Thyroid gland (tissue), 4 donors: Measurements from ENCODE around the gene AHI1. TPM values are rescaled to one million over a fixed set of nuclear protein-coding genes. Genes with fewer than 3 reads are reported as not detected.

Experiments
- DNase-seq, 2 donors: peaks; one replicate each; pipeline ENCODE4 v3.0.0-alpha.2; 2019
- H3K27ac ChIP-seq, 3 donors: fragments of 200-600 bp; sonication (generic); 1 replicate in 2 of 3; 2 replicates in 1 of 3; pipeline ENCODE4 v1.5.1; 2016 to 2019; ENCODE audit warnings: mild to moderate bottlenecking in 1 of 3, moderate library complexity in 1 of 3
- H3K27me3 ChIP-seq: fragments of 200-600 bp; sonication (generic); one replicate; pipeline ENCODE4 v1.5.1; 2019
- H3K36me3 ChIP-seq, 2 donors: fragments of 200-600 bp; sonication (generic); one replicate each; pipeline ENCODE4 v1.5.1; 2016 to 2019
- H3K4me1 ChIP-seq, 2 donors: fragments of 200-600 bp; sonication (generic); one replicate each; pipeline ENCODE4 v1.5.1; 2017 to 2019
- H3K4me3 ChIP-seq, 3 donors: fragments of 200-600 bp; sonication (generic); replicated peaks in 1 of 3; 1 replicate in 2 of 3; 2 replicates in 1 of 3; pipeline ENCODE4 v1.5.1; 2016; ENCODE audit warnings: mild to moderate bottlenecking in 1 of 3
- H3K9me3 ChIP-seq: fragments of 200-600 bp; sonication (generic); one replicate; pipeline ENCODE4 v1.5.1; 2017
- CTCF ChIP-seq, 6 experiments: fragments of 200-600 bp in 3 of 6; fragments of 450-650 bp in 3 of 6; sonication (generic) in 3 of 6; IDR thresholded peaks; one replicate each; pipeline ENCODE4 v1.5.1; 2016 to 2019; ENCODE audit warnings: antibody characterized with exemption in 6 of 6, mild to moderate bottlenecking in 2 of 6, inconsistent platforms in 1 of 6, moderate library complexity in 1 of 6
- POLR2A ChIP-seq, 2 donors: fragments of 450-650 bp; IDR thresholded peaks; one replicate each; pipeline ENCODE4 v1.6.1; 2017; ENCODE audit warnings: antibody characterized with exemption in 2 of 2, mild to moderate bottlenecking in 2 of 2, moderate library complexity in 1 of 2
- WGBS, 2 donors: methylation state at CpG; one replicate each; pipeline ENCODE4 v1.1.5; 2017; 5-methylcytosine and 5-hydroxymethylcytosine counted together
- intact Hi-C: fragments of 100-400 bp; cut with DNase I; formaldehyde crosslinking; loops from one replicate; pipeline ENCODE4 v1.15.1; 2023
- total RNA-seq, 4 donors: library from RNA; depleted of rRNA; stranded (reverse); fragments of >200 nt; gene quantifications; one replicate each; pipeline ENCODE4 v1.2.3, GENCODE V29; 2016

AHI1 gene
- total RNA-seq, 4 donors from 2014 or later = 25.5 to 53.3 (median 42.1) TPM

DNA sequence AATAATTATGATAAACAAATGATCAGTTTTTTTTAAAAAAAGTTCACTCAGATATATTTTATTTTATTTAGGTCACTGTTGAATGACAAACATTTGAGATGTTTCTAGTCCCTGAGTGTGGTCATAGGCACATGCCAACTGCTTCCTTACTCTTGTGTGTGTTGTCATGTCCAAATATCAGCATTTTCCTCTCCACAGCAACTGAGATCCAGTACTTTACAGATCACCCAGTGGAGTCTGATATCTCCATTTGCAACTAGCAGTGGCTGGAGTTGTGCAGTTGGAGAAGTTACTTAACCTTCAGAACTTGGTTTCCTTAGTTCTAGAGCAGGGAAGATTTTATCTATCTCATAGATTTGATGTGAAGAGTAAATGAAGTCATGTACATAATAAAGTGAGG is 215.1 kb downstream of the AHI1 start:
- H3K27ac ChIP-seq = no peak overlapping the region
- no peak for TF ChIP-seq POLR2A (IDR thresholded peaks at IDR 0.05)
- no peak for TF ChIP-seq CTCF (IDR thresholded peaks at IDR 0.05)
- H3K4me1 ChIP-seq = no peaks in the 10 kb centered on the region
- no peak for DNase-seq
- intact Hi-C loops = no loop called here
- no peak overlapping the region for H3K4me3 ChIP-seq
- no peaks in the 10 kb centered on the region for H3K9me3 ChIP-seq
- peaks cover 0 to under 1% of the 10 kb centered on the region in 2 donors for H3K36me3 ChIP-seq
- H3K27me3 ChIP-seq = no peaks in the 10 kb centered on the region

GRCh38 chr6:135281964-135282363 is 215.6 kb downstream of the AHI1 start:
- no peak overlapping the region for H3K4me3 ChIP-seq
- 82 to 84% methylated on average over 4 of the region's 4 CpGs for WGBS, 2 donors
- TF ChIP-seq POLR2A (IDR thresholded peaks at IDR 0.05) = no peak
- no peak for TF ChIP-seq CTCF (IDR thresholded peaks at IDR 0.05)
- H3K9me3 ChIP-seq = no peaks in the 10 kb centered on the region
- DNase-seq = no peak
- no peaks in the 10 kb centered on the region for H3K36me3 ChIP-seq
- intact Hi-C loops = no loop called here
- H3K27me3 ChIP-seq = no peaks in the 10 kb centered on the region
- H3K27ac ChIP-seq = no peak overlapping the region
- H3K4me1 ChIP-seq = no peaks in the 10 kb centered on the region

DNA sequence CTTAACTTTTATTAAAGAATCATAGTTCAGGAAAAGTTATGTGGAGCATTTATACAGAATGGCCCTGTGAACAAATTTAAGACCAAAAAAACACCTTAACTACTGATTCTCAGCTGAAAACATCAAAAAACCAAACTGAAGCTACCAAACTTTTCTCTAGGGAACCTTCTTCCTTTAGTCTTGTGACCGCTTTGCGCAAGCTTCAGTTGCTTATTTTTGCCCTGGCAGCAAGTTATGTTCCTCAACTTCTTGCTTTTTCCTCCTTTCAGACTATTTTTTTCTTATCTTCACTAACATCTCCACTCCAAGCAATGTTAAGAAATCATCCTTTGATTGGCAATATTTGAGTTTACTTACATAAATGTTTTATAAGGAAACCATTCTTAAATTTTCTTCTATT is 216.3 kb downstream of the AHI1 start:
- 83 to 91% methylated on average over 2 of the region's 2 CpGs for WGBS, 2 donors
- intact Hi-C loops = no loop called here
- no peak for TF ChIP-seq CTCF (IDR thresholded peaks at IDR 0.05)
- TF ChIP-seq POLR2A (IDR thresholded peaks at IDR 0.05) = no peak

DNA sequence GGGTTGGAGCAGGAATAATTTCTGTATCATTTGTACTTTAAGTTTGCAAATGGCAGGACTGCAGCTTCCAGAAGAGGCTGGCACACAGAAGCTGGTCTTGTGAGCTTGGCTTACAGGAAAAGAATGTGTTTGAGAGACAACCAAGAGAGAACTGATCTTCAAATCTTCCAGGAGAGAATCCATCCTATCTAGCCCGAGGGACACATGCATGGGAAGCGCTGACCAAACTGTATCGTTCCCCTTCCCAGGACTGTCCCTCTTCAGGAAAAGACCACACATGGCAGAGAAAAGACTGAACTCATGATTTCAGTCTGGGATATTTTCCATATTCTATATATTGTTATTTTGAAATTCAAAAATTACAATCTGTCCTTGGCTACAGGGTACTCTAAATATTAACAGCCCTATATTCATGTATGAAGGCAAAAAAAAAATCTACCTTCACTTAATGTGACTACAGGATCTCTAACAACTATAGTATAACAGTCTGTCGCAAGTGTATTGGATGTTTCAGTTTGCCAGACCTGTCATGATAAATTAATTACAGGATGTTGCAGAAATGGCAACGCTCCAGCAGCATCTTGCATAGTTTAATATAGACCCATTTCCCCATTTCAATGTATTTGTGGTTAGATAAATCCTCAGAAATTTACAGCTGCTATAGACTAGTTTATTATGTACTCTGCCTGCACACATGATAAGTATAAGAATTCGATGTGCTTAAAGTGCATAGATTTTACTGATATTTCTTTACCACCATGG is 217.0 kb downstream of the AHI1 start:
- Histone ChIP-seq H3K27ac (no peak overlapping the region), H3K4me1 (no peaks in the 10 kb centered on the region), H3K36me3 (no peaks in the 10 kb centered on the region), H3K9me3 (no peaks in the 10 kb centered on the region), H3K27me3 (no peaks in the 10 kb centered on the region), H3K4me3 (no peak overlapping the region)
- intact Hi-C loops = no loop called here
- 52 to 71% methylated on average over 6 of the region's 6 CpGs for WGBS, 2 donors
- DNase-seq = no peak
- TF ChIP-seq CTCF (IDR thresholded peaks at IDR 0.05) = no peak
- TF ChIP-seq POLR2A (IDR thresholded peaks at IDR 0.05) = no peak

More for the DNA sequence above, 216.3 kb downstream of the AHI1 start:
- Histone ChIP-seq H3K27me3 (no peaks in the 10 kb centered on the region), H3K4me1 (no peaks in the 10 kb centered on the region), H3K9me3 (no peaks in the 10 kb centered on the region), H3K27ac (no peak overlapping the region), H3K36me3 (no peaks in the 10 kb centered on the region), H3K4me3 (no peak overlapping the region)
- DNase-seq = no peak

DNA sequence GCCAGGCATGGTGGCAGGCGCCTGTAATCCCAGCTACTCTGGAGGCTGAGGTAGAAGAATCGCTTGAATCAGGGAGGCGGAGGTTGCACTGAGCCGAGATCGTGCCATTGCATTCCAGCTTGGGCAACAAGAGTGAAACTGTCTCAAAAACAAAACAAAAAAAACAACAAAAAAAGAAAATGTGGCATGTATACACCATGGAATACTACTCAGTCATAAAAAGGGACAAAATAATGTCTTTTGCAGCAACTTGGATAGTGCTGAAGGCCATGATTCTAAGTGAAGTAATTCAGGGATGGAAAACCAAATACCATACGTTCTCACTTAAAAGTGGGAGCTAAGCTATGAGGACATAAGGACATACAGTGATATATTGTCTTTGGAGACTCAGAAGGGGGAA is 220.1 kb downstream of the AHI1 start:
- intact Hi-C loops = no loop called here
- 95% methylated on average over 6 of the region's 6 CpGs for WGBS, 2 donors

More for the DNA sequence above, 220.1 kb downstream of the AHI1 start:
- DNase-seq = no peak
- Histone ChIP-seq H3K36me3 (no peaks in the 10 kb centered on the region), H3K27me3 (no peaks in the 10 kb centered on the region), H3K9me3 (no peaks in the 10 kb centered on the region), H3K27ac (no peak overlapping the region), H3K4me1 (no peaks in the 10 kb centered on the region), H3K4me3 (no peak overlapping the region)
- TF ChIP-seq POLR2A (IDR thresholded peaks at IDR 0.05) (no peak), CTCF (IDR thresholded peaks at IDR 0.05) (no peak)
